T-helper 9 cell (primary cell): Measurements from ENCODE around the gene FGF5.
"Not testable (repeated sequence)": the region's sequence is repeated elsewhere in the genome, so short reads cannot be mapped to it uniquely, and the experiment has no call there.

ENCODE experiments used
- DNase-seq: peaks from one replicate; pipeline ENCODE4 v3.0.0-alpha.2; 2020

FGF5 gene

DNA sequence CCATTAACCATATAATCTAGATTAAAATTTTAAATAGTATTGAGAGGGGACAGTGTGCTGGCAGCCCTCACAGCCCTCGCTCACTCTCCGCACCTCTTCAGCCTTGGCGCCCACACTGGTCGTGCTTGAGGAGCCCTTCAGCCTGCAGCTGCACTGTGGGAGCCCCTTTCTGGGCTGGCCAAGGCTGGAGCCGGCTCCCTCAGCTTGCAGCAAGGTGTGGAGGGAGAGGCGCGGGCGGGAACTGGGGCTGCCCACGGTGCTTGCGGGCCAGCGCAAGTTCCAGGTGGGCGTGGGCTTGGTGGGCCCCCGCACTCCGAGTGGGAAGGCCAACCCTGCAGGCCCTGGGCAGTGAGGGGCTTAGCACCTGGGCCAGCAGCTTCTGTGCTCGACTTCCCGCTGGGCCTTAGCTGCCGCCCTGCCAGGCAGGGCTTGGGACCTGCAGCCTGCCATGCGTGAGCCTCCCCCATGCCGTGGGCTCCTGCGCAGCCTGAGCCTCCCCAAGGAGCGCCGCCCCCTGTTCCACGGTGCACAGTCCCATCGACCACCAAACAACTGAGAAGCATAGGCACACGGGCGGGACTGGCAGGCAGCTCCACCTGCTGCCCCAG, 36.3 kb downstream of the FGF5 start:
- no peak for DNase-seq

DNA sequence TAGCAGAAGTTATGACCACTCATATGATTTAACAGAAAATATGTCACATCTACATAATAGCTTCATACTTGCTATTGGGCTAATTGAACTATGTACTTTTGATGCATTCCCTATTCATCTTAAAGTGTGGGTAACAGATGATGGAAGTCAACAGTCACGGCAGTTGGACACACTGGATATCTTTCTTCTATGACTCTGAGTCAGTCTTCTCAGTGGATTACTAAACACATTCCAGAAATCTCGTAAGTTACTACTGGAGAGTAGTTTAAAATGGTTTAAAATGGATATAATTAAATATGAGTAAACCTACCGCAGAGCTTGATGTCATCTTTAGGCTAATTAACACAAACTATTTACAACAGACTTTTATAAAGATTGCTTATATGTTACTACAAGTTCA, 39.0 kb downstream of the FGF5 start:
- DNase-seq: no peak

DNA sequence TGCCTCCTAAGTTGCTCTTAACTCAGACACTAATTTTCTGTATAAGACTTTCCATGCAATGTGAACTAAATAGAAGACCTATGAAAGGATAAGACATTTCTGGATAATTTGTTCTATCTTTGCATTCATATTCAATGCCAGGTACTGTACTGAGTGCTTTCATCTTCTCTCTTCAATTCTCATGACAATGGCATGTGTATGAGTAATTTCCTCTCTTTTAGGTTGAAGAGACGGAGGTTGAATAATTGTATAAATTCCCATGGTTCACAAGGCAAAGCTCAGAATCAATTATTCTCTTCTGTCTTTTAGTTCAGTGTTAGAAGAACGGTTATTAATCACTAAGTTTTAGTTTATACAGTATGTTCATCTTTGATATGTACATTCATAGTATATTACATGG, 39.8 kb downstream of the FGF5 start:
- DNase-seq: no peak

DNA sequence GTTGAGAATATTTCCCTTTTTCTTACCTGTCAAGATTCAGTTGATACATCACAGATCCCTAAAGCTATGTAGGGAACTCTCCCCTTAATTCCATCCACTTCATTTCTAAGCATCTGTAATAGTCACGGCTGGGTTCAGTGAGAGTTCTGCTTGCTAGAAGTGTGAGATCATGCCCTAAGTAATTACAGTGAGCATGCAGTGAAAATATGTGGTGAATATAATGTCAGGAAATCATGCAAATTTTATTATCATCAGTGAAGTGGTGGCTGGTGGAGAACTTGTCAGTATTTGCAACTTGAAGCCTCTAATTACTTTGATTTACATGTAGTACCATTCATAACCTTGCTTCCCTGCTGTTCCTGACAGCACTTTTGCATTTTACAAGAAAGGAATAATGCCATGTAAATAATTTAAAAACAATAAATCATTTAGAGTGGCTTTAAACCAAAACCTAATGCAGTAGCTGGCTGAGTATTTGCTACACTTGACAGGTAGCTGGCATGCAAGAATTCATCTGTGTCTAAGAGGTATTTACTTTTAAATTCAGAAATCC, 40.8 kb downstream of the FGF5 start:
- DNase-seq: no peak

DNA sequence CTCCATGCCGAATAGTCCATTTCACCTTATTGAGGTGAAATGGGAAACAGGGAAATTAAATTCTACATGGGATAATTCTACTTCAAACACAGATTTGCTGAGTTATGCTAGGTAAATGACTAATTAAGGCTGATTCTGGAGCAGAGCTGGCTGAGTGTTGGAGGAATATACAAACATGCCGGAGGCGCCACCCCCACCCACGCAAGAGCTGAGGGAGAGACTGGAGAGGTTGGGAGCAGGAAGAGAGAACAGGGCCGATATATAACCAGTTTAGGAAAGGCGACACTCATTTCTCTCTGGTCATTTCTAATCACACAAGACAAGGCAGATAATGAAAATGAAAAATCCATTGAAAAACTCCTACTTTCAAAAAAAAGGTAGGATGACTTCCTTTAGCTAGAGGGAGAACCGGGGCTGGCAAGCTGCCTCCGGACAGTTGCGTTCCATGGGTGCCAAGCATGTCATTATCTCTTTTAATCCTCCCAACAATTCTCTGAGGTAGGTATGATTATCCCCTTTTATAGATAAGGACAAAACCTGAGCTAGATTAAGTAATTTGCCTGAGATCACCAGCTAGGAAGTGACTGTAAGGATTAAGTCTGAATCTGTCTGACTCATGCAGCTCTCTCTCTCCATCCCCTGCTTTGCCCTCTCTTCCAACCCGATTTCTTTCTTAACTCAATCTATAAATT, 41.5 kb downstream of the FGF5 start:
- DNase-seq: no peak

DNA sequence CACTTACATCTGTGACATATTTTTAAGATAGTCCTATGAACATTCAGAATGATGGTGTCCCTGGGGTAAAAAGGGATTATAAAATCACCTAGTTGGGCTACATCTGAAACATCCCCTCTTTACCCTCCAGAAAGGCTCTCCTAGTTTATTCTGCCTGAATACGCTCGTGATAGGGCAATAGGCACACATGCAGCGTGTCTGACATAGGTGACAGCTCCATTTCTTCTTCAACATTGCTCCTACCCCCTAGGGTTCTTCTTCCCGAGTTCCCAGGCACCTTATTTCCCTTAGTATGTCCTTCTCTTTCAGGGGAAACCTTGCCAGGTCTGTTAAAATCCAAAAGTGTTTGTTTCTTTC, 42.0 kb downstream of the FGF5 start:
- DNase-seq: no peak

DNA sequence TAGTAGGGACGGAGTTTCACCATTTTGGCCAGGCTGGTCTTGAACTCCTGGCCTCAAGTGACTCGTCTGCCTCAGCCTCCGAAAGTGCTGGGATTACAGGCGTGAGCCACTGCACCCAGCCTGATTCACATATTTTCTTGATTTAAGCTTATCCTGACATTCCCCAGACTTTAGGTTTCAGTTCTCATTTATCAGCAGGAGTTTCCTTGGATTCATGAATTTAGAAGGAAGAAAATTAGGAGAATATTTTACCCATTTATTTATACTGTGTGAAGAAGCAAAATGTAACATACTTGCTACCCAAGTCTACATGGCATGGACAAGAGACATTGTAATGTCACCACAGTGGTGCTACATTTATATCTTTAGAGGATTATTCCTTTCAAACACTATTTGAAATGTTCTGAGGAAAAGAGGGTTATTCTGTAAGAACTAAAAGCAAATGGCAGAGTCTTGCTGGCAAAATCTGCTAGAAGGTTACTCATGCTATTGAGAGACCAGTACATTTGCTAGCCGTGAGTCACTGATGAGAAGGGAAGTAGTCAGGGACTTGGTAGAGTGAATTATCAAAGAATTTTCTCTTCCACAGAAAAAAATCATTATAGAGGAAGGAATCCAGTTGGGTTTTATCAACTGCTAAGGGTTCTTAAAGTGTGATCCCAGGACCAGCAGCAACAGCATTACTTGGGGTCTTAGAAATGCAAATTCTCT, 43.0 kb downstream of the FGF5 start:
- DNase-seq: no peak

- no peak for DNase-seq
Observed at GRCh38 chr4:80311130-80311529, 44.7 kb downstream of the FGF5 start.

- no peak for DNase-seq
Observed at GRCh38 chr4:80312124-80312523, 45.7 kb downstream of the FGF5 start.

GRCh38 chr4:80313627-80314026, 47.2 kb downstream of the FGF5 start:
- no peak for DNase-seq

- DNase-seq: not testable (repeated sequence)
Observed at GRCh38 chr4:80315848-80316247, 49.4 kb downstream of the FGF5 start.

- no peak for DNase-seq
Observed at GRCh38 chr4:80321341-80321740, 54.9 kb downstream of the FGF5 start.

GRCh38 chr4:80321776-80322175, 55.3 kb downstream of the FGF5 start:
- no peak for DNase-seq

GRCh38 chr4:80322716-80323115, 56.3 kb downstream of the FGF5 start:
- no peak for DNase-seq

- DNase-seq: no peak
Observed at GRCh38 chr4:80324171-80324570, 57.7 kb downstream of the FGF5 start.

GRCh38 chr4:80331693-80332092, 65.2 kb downstream of the FGF5 start:
- no peak for DNase-seq

DNA sequence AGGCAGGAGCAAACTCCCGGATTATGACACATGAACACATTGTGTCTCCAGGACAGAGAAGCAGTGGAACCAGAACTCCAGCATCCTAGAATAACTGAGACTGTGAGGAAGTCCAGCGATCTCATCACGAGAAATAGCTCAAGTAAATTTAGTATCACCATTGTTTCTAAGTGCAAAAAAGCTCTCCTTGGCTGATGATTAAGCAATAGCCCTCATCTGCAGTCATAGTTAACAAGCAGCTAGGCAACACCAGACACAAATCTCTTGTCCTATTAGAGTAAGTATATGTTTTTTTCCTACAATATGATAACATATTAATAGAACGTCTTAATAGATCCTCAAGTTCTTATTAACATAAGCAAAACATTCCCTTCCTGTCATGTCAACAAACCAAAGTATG, 66.7 kb downstream of the FGF5 start:
- DNase-seq: no peak

- DNase-seq: no peak
Observed at GRCh38 chr4:80334568-80334967, 68.1 kb downstream of the FGF5 start.

GRCh38 chr4:80335226-80335553, 68.7 kb downstream of the FGF5 start:
- DNase-seq: no peak

- DNase-seq: no peak
Observed at GRCh38 chr4:80335554-80336358, 69.3 kb downstream of the FGF5 start, which contains the start of gene CFAP299. Gene CFAP299, plus strand, starts transcription at chr4:80335730.

DNA sequence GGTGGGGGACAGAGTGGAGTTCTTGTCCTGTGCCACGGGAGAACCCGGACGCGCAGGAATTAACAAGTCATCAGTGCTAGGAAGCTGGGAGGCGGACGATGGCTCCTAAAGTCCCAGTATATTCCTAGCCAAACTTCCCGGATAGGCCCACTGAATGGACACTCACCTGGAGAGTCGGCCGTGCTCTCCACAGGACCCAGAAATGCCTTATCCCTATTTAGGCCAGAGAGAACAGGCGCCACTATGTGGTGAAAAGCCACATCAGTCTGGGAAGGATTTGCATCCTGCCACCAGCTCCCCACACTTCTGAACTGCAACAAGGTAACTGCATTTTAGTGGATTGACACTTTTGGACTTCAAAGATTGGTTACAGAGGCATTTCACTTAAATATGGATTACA, 70.1 kb downstream of the FGF5 start:
- no peak for DNase-seq

GRCh38 chr4:80340036-80340435, 73.6 kb downstream of the FGF5 start:
- no peak for DNase-seq
